HL-60/S4 treated with phorbol 12-myristate 13-acetate at 8.2 ng/mL for 4 days and 3 days (cell line): ENCODE results near the gene LDHD.

Source experiments
- in situ Hi-C: fragments of 300-500 bp; cut with MboI; formaldehyde crosslinking; loops from 2 replicates; pipeline ENCODE4 v1.15.0; 2022; ENCODE audit warnings: low sequenced_read_pairs

LDHD gene

GRCh38 chr16:75085556-75085955, 31.0 kb downstream of the LDHD start:
- in situ Hi-C loops: no loop called here

GRCh38 chr16:75083813-75084212, 32.8 kb downstream of the LDHD start:
- in situ Hi-C loops: no loop called here

GRCh38 chr16:75081179-75081859, 35.3 kb downstream of the LDHD start:
- in situ Hi-C loops: no loop called here

DNA sequence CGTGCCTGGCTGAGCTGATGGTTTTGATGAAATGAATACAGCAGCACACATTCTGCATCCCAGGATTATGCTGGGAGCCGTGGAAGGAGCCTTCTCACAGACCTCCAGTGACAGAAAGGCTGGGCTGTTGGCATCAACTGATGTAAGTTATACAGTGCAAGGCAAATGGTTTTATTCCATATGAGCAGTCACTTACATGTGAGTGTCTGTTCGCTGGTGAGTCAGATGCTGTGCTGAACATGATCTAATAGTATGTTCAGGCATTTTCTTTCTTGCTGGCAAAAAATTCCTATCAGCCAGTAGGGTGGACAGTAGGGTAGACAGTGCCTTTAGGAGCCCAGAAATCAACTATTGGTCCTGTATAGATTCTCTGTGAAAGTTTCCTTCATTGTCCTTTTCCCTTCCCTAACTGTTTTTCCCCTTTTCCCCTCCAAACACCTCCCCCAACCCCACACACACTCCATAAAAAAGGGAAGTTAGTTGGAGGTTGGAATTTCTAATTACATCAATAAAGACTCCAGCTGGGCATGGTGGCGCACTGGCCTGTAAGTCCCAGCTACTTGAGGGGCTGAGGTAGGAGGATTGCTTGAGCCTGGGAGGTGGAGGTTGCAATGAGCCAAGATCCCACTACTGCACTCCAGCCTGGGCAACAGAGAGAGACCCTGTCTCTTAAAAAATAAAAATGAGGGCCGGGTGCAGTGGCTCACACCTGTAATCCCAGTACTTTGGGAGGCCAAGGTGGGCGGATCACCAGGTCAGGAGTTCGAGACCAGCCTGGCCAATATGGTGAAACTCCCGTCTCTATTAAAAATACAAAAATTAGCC, 36.2 kb downstream of the LDHD start:
- in situ Hi-C loops: no loop called here

GRCh38 chr16:75079346-75079926, 37.1 kb downstream of the LDHD start:
- in situ Hi-C loops: no loop called here

- in situ Hi-C loops: no loop called here
Measured at GRCh38 chr16:75078886-75079285, 37.7 kb downstream of the LDHD start.

- in situ Hi-C loops: no loop called here
Measured at GRCh38 chr16:75075688-75076268, 40.8 kb downstream of the LDHD start.

GRCh38 chr16:75074920-75075687, 41.5 kb downstream of the LDHD start:
- in situ Hi-C loops: no loop called here

DNA sequence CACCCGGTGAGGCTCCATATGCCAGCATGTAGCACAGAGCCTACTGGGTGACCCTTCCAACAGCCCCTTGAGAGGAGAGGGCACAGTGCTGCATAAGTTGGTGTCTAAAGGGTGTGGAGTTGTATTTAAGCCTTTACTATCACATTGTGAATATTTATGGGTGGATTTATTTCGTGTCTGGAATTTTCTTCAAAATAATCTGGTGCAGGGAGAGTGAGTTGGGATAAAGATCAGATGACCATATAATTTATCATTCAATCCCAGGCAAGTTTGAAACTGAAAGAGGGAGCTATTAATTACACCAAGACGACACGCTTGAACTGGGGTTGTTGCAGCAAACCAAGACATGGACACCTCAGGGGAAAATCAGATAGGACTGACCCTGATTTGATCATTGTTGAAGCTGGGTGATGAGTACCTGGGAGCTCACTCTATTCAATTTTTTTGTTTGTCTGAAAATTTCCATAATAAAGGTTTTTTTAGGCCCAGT, 42.2 kb downstream of the LDHD start:
- in situ Hi-C loops: no loop called here

DNA sequence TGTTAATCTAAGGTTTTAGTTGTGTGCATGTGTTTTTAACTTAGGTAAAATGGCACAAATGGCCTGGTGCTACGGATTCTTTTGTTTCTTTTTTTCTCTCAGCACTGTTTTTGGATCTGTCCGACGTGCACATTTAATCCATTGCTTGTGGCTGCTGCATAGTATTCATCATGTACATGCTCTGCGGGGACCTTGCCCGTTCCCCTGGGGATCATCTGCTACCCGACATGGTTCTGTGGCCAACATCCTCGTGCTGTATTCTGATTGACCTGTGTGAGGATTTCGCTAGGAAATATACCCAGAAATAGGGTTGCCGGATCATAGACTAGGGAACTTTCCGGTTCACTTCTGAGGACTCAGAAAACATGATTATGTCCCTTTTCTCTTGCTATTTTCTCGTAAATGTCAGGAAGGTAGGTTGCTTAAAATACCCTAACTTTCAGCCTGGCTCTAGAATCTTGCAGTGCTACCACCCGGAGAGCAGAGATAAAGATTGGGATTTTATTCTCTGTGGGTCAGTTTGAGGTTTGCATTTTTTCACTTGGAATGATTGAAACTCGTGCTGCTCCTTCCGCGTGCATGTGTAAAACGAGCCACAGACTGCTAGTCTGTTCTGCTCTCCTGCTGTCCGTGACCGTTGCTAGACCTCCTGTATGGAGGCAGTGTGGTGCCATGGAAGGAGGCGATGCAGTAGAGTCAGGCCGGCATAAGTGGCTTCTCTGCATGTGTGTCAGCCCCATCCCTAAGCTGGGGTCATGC, 42.9 kb downstream of the LDHD start:
- in situ Hi-C loops: no loop called here

- in situ Hi-C loops: no loop called here
Measured at GRCh38 chr16:75072239-75072947, 44.2 kb downstream of the LDHD start.

DNA sequence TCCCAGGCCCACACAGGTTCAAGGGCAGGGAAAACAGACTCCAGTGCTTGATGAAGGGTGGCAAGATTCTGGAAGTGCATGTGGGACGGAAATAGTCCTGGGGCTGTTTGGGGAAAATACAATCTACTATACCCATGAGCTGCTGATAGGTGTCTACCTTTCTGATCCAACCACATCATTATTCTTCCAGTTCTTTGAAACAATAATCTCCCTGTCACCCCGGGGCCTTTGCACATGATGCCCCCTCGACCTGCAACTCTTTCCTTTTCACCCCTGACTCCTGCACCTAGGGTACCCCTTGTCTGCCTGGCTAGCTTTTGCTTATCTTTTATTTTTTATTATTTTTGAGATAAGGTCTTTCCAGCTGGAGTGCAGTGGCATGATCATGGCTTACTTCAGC, 45.0 kb downstream of the LDHD start:
- in situ Hi-C loops: no loop called here

DNA sequence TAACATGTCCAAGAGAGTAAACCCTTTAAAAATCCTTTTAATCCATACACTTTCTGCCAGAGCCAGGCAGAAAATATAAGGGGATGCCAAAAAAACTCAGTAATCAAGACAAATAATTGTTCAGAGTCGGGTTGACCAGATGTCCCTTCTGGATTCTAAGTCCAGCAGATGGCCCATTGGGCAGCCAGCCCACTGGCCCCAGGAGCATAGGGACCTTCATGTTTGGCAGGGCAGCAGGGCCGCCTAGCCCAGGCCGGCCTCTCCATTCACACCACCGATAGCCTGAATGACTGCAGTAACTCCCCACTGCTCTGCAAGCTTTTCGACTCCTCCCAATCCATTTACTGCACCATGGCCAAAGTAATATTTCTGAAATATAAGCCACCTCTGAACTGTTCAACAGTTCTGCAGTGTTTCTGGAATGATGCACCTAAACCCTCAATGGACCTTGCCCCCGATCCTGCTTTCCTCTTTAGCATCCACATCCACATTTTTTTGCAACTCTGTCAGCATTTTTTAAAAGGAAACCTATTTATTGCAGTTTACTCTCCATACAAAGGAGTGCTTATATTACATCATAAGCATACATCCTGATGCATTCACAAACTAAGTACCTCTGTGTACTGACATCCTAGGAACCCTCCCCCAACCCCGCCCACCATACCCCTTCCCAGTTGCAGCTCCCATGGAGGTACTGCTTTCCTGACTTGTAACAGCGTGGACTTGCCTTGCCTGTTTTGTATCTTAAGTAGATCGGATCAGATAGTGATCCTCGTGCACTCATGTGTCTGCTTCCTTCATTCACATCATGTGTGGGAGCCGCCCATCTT, 46.4 kb downstream of the LDHD start:
- in situ Hi-C loops: no loop called here

DNA sequence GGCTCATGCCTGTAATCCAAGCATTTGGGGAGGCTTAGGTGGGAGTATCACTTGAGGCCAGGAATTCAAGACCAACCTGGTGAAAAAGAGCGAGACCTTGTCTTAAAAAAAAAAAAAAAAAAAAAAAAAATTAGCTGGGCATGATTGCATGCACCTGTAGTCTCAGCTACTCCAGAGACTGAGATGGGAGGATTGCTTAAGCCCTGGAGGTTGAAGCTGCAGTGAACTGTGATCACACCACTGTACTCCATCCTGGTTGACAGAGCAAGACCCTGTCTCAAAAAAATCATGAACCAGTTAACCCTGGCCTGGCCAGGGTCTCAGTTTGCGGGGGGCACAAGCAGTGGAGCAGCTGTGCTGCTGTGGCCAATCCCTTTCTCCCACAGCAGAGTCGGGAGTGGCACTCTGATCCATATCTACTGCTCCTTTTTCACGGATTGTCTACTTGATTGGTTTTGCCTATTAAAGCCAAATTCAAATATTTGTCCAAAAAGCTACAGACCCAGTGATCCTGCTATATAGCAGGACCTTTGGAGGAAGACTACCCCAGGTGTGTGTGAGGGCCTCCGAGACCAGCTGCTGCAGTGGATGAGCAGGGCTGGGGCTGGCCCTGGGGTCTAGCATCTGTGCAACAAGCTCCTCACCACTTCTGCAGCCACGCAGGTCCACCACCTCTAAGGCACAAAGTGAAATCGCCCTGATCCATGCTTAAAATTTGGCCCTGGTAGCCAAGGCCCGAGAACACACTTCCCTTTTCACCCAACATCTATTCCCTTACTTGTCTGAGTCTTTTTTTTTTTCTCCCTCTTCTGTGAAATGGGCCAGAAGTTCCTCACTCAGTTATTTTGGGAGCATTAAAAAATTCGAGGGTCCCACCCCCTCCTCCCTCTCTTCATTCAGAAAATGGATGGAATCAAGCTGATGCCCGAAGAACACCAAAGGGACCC, 48.2 kb downstream of the LDHD start:
- in situ Hi-C loops: loop anchor here (5.0 kb wide), 1 partner anchor 39 kb away; no protein-coding TSS in a partner anchor

- in situ Hi-C loops: loop anchor here (5.0 kb wide), 1 partner anchor 40 kb away; no protein-coding TSS in a partner anchor
Measured at GRCh38 chr16:75066861-75067447, 49.6 kb downstream of the LDHD start.

- in situ Hi-C loops: loop anchor here (5.0 kb wide), 1 partner anchor 42 kb away; no protein-coding TSS in a partner anchor
Measured at GRCh38 chr16:75065521-75066149, 50.9 kb downstream of the LDHD start.
